Keratinocyte (primary cell): ENCODE measurements around the gene TRIM66. TPM values are rescaled to one million over a fixed set of nuclear protein-coding genes. Genes with fewer than 3 reads are reported as not detected.
A peak's percentile ranks its signal among the peaks of the same experiment; 100 is the strongest.

Source experiments
- DNase-seq: peaks from one replicate; pipeline ENCODE4 v3.0.0-alpha.2; 2011; ENCODE audit warnings: low read depth, missing footprints, low spot score
- FAIRE-seq: peaks from 2 replicates; lab custom pipeline; 2011; peaks lifted over from hg19 to GRCh38; lab: Jason Lieb, UNC
- H2AFZ ChIP-seq: 2 replicates; pipeline ENCODE4 v1.6.0; 2012; ENCODE audit warnings: low read length, control low read depth, inconsistent platforms; ENCODE audit not compliant: control insufficient read depth
- H3K27ac ChIP-seq: 2 replicates; pipeline ENCODE4 v1.5.1; 2011; ENCODE audit warnings: low read length; ENCODE audit not compliant: control insufficient read depth, insufficient read depth
- H3K27me3 ChIP-seq: 3 replicates; pipeline ENCODE4 v1.6.0; 2011; ENCODE audit warnings: low read length; ENCODE audit not compliant: control insufficient read depth, insufficient read depth; ENCODE audit errors: extremely low read depth
- H3K36me3 ChIP-seq, 2 experiments: 2 replicates in 1 of 2; 3 replicates in 1 of 2; pipeline ENCODE4 v1.5.1; 2011; ENCODE audit warnings: low read length in 2 of 2, mild to moderate bottlenecking in 1 of 2; ENCODE audit not compliant: control insufficient read depth in 2 of 2, insufficient read depth in 2 of 2; ENCODE audit errors: extremely low read depth in 1 of 2
- H3K4me1 ChIP-seq: 3 replicates; pipeline ENCODE4 v1.5.1; 2011; ENCODE audit warnings: low read length; ENCODE audit not compliant: control insufficient read depth, insufficient read depth; ENCODE audit errors: extremely low read depth
- H3K4me2 ChIP-seq: 3 replicates; pipeline ENCODE4 v1.6.0; 2011; ENCODE audit warnings: low read depth, low read length; ENCODE audit not compliant: control insufficient read depth, insufficient read depth; ENCODE audit errors: extremely low read depth
- H3K4me3 ChIP-seq, 3 experiments: fragments of 200-600 bp in 1 of 3; sonication (generic) in 1 of 3; 2 replicates in 2 of 3; 3 replicates in 1 of 3; pipeline ENCODE4 v1.5.1; 2011 to 2016; ENCODE audit warnings: low read length in 3 of 3, mild to moderate bottlenecking in 3 of 3, control low read depth in 2 of 3, inconsistent platforms in 1 of 3, low read depth in 1 of 3, mixed read lengths in 1 of 3, mixed run types in 1 of 3, moderate library complexity in 1 of 3; ENCODE audit not compliant: control insufficient read depth in 2 of 3, insufficient read depth in 2 of 3; ENCODE audit errors: extremely low read depth in 1 of 3
- H3K79me2 ChIP-seq: 2 replicates; pipeline ENCODE4 v1.6.0; 2012; ENCODE audit warnings: low read length; ENCODE audit not compliant: control insufficient read depth, insufficient read depth
- H3K9ac ChIP-seq: 3 replicates; pipeline ENCODE4 v1.6.0; 2011; ENCODE audit warnings: low read length; ENCODE audit not compliant: control insufficient read depth, insufficient read depth; ENCODE audit errors: extremely low read depth
- H3K9me1 ChIP-seq: 3 replicates; pipeline ENCODE4 v1.6.0; 2011; ENCODE audit warnings: low read length; ENCODE audit not compliant: control insufficient read depth, insufficient read depth; ENCODE audit errors: extremely low read depth
- H3K9me3 ChIP-seq: 2 replicates; pipeline ENCODE4 v1.5.1; 2012; ENCODE audit warnings: low read depth, low read length; ENCODE audit not compliant: control insufficient read depth
- H4K20me1 ChIP-seq: 3 replicates; pipeline ENCODE4 v1.6.0; 2011; ENCODE audit warnings: low read length; ENCODE audit not compliant: control insufficient read depth, insufficient read depth; ENCODE audit errors: extremely low read depth
- EZH2 ChIP-seq: IDR thresholded peaks from one replicate; pipeline ENCODE4 v1.6.1; 2012; ENCODE audit warnings: inconsistent platforms, mild to moderate bottlenecking, low read length, moderate library complexity
- dilution Hi-C: fragments of 300-500 bp; cut with MboI; formaldehyde crosslinking; loops from one replicate; pipeline ENCODE4 v1.7.0; 2020; ENCODE audit warnings: low sequenced_read_pairs; ENCODE audit not compliant: extremely low pct_ligation_motif_present
- polyA plus RNA-seq, 5 experiments: library from polyadenylated mRNA; depleted of rRNA in 3 of 5; stranded (reverse) in 3 of 5; stranded (forward) in 1 of 5; unstranded in 1 of 5; fragments of >200 nt; gene quantifications; 1 replicate in 1 of 5; 2 replicates in 3 of 5; 3 replicates in 1 of 5; pipeline versions ENCODE4 v1.2.1 to v1.2.3, GENCODE V29; 2011 to 2012; ENCODE audit warnings: missing spikeins in 2 of 5, low read depth in 1 of 5, low replicate concordance in 1 of 5
- TF ChIP-seq, protein P1 (sequence below), 3 experiments: IDR thresholded peaks in 1 of 3; conservative IDR thresholded peaks in 1 of 3; optimal IDR thresholded peaks in 1 of 3; 2 replicates in 2 of 3; 3 replicates in 1 of 3; pipeline versions ENCODE3 to v1.5.1; 2011; ENCODE audit warnings: low read length in 3 of 3, mild to moderate bottlenecking in 3 of 3, moderate library complexity in 2 of 3, control low read depth in 1 of 3, inconsistent platforms in 1 of 3; ENCODE audit not compliant: insufficient read depth in 2 of 3; ENCODE audit errors: extremely low read depth in 1 of 3

The TRIM66 gene
- polyA plus RNA-seq, 1 donor (not counting 4 experiments of a cell fraction or from before 2014, with no cell fraction given): 5.1 TPM

DNA sequence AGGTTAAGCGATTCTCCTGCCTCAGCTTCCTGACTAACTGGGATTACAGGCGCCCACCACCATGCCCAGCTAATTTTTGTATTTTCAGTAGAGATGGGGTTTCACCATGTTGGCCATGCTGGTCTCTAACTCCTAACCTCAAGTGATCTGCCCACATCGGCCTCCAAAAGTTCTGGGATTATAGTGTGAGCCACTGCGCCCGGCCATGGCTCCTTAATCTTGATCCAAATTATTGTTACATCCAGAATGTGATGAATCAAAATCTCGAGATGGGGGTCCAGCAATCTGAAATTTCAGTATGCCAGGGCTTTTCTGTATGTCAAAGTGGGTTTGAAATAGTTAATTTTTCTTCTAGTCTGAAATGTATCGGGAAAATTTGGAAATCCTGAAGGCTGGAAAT is 3.9 kb upstream of the TRIM66 start:
- H3K4me1 ChIP-seq: peaks cover 53% of the 10 kb centered on the region
- H3K79me2 ChIP-seq: peaks cover 48% of the 10 kb centered on the region
- no peak for TF ChIP-seq EZH2
- TF ChIP-seq, protein P1, sequence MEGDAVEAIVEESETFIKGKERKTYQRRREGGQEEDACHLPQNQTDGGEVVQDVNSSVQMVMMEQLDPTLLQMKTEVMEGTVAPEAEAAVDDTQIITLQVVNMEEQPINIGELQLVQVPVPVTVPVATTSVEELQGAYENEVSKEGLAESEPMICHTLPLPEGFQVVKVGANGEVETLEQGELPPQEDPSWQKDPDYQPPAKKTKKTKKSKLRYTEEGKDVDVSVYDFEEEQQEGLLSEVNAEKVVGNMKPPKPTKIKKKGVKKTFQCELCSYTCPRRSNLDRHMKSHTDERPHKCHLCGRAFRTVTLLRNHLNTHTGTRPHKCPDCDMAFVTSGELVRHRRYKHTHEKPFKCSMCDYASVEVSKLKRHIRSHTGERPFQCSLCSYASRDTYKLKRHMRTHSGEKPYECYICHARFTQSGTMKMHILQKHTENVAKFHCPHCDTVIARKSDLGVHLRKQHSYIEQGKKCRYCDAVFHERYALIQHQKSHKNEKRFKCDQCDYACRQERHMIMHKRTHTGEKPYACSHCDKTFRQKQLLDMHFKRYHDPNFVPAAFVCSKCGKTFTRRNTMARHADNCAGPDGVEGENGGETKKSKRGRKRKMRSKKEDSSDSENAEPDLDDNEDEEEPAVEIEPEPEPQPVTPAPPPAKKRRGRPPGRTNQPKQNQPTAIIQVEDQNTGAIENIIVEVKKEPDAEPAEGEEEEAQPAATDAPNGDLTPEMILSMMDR (optimal IDR thresholded peaks at IDR 0.05 in 1 of 3, IDR thresholded peaks at IDR 0.05 in 1 of 3, conservative IDR thresholded peaks at IDR 0.05 in 1 of 3; ENCODE audit: extremely low read depth in 1 of 3, insufficient read depth in 2 of 3, low read length in 3 of 3): no peak
- H4K20me1 ChIP-seq: peaks cover 13% of the 10 kb centered on the region
- no peak overlapping the region for H3K4me2 ChIP-seq
- H3K4me3 ChIP-seq: no peak overlapping the region
- no peaks in the 10 kb centered on the region for H3K27me3 ChIP-seq
- H3K9me3 ChIP-seq: no peaks in the 10 kb centered on the region
- peaks cover 26% of the 10 kb centered on the region in 2 experiments for H3K36me3 ChIP-seq
- no peaks in the 10 kb centered on the region for H3K9me1 ChIP-seq
- H3K27ac ChIP-seq: no peak overlapping the region
- DNase-seq: no peak
- H3K9ac ChIP-seq: no peak overlapping the region
- dilution Hi-C loops: no loop called here
- no peak overlapping the region for H2AFZ ChIP-seq
- no peak for FAIRE-seq

DNA sequence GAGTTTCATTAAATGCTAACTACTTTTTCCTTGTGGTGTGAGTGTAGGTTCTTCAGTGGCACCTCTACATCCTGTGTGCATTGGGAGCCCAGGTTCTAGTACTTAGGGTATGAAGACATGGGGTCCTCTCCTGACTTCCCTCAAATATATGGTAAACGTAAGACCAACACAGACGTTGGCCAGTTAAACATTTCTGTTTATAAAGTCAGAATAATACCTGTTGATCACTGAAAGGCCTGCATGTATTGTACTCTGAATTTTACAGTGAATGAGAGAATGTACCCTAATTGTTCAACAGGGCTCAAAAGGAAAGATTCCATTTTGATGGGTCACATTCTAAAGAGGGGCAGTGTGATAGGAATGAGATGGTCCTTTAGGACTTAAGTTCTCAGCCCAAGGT is 3.4 kb upstream of the TRIM66 start:
- H3K36me3 ChIP-seq: peaks cover 25% of the 10 kb centered on the region in 2 experiments
- TF ChIP-seq, protein P1 (optimal IDR thresholded peaks at IDR 0.05 in 1 of 3, IDR thresholded peaks at IDR 0.05 in 1 of 3, conservative IDR thresholded peaks at IDR 0.05 in 1 of 3; ENCODE audit: extremely low read depth in 1 of 3, insufficient read depth in 2 of 3, low read length in 3 of 3): no peak
- TF ChIP-seq EZH2: no peak
- H3K79me2 ChIP-seq: peaks cover 48% of the 10 kb centered on the region
- no peaks in the 10 kb centered on the region for H3K27me3 ChIP-seq
- H2AFZ ChIP-seq: no peak overlapping the region
- DNase-seq: no peak
- H3K4me2 ChIP-seq: peak overlapping the region; percentile 17
- FAIRE-seq: no peak
- H3K9me1 ChIP-seq: no peaks in the 10 kb centered on the region
- no peak overlapping the region for H3K27ac ChIP-seq
- H3K4me3 ChIP-seq: peak overlapping the region in 1 of 3 experiments; percentile 7
- H3K9ac ChIP-seq: no peak overlapping the region
- H3K9me3 ChIP-seq: no peaks in the 10 kb centered on the region
- peaks cover 53% of the 10 kb centered on the region for H3K4me1 ChIP-seq
- peaks cover 13% of the 10 kb centered on the region for H4K20me1 ChIP-seq
- dilution Hi-C loops: no loop called here
